ENCODE measurements around the gene RP2.

RP2 gene

GRCh38 chrX:46844913-46845312 lies 8.1 kb downstream of the RP2 start:
- H3K4me3 ChIP-seq (ENCODE audit: low read depth, low read length), result no peak overlapping the region
- no peak for TF ChIP-seq CTCF (IDR thresholded peaks at IDR 0.05; ENCODE audit: low read depth, low read length)

- TF ChIP-seq CTCF (IDR thresholded peaks at IDR 0.05; ENCODE audit: low read depth, low read length), result no peak
- no peak overlapping the region for H3K4me3 ChIP-seq (ENCODE audit: low read depth, low read length)
Measured at GRCh38 chrX:46849933-46850332, 13.1 kb downstream of the RP2 start.

- no peak for TF ChIP-seq CTCF (IDR thresholded peaks at IDR 0.05; ENCODE audit: low read depth, low read length)
- H3K4me3 ChIP-seq (ENCODE audit: low read depth, low read length), result no peak overlapping the region
Measured at GRCh38 chrX:46850771-46851170, 13.9 kb downstream of the RP2 start.

GRCh38 chrX:46856483-46856882 lies 19.6 kb downstream of the RP2 start:
- TF ChIP-seq CTCF (IDR thresholded peaks at IDR 0.05; ENCODE audit: low read depth, low read length), result no peak
- no peak overlapping the region for H3K4me3 ChIP-seq (ENCODE audit: low read depth, low read length)

- no peak for TF ChIP-seq CTCF (IDR thresholded peaks at IDR 0.05; ENCODE audit: low read depth, low read length)
- no peak overlapping the region for H3K4me3 ChIP-seq (ENCODE audit: low read depth, low read length)
Measured at GRCh38 chrX:46860557-46860956, 23.7 kb downstream of the RP2 start.

- TF ChIP-seq CTCF (IDR thresholded peaks at IDR 0.05; ENCODE audit: low read depth, low read length), result no peak
- no peak overlapping the region for H3K4me3 ChIP-seq (ENCODE audit: low read depth, low read length)
Measured at GRCh38 chrX:46863072-46863471, 26.2 kb downstream of the RP2 start.

GRCh38 chrX:46864606-46865005 lies 27.8 kb downstream of the RP2 start:
- TF ChIP-seq CTCF (IDR thresholded peaks at IDR 0.05; ENCODE audit: low read depth, low read length), result no peak
- no peak overlapping the region for H3K4me3 ChIP-seq (ENCODE audit: low read depth, low read length)

All from WI38 (cell line).